IPS-11a (cell line): ENCODE results near the gene ABCA2.

Source experiments
- H3K4me3 ChIP-seq: one replicate; pipeline ENCODE4 v1.5.1; 2013; ENCODE audit warnings: low read depth, low read length, control low read depth

The ABCA2 gene

DNA sequence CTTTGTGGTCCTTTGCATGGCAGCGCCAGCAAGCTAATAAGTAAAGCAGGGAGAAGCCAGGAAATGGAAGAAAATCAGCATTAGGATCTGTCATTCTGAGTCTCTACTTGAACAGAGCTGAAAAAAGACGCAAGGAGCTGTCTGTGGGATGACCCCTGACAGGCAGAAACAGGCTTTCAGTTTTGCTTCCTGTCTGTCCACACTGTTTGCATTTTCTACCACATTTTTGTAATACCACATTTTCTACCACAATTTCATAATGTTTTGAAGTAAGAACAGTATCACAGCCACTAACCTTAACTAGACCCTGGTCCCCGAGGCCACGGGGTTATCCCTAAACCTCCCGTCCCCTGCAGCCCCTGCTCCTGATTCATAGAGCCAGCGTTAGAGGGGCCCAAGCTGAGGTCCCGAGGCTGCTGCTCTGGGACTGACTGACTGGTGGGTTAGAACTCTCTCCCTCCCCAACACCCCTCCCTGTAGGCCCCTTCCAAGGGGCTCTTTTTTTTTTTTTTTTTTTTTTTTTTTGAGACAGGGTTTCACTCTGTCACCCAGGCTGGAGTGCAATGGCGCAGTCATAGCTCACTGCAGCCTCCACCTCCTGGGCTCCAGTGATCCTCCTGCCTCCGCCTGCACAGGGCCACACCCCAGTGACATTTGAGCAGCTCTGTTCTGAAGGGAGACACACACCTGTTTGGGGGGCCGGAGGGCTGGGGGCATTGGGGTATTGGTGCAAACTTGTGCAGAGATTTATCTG is 27.7 kb downstream of the ABCA2 start:
- no peak overlapping the region for H3K4me3 ChIP-seq

DNA sequence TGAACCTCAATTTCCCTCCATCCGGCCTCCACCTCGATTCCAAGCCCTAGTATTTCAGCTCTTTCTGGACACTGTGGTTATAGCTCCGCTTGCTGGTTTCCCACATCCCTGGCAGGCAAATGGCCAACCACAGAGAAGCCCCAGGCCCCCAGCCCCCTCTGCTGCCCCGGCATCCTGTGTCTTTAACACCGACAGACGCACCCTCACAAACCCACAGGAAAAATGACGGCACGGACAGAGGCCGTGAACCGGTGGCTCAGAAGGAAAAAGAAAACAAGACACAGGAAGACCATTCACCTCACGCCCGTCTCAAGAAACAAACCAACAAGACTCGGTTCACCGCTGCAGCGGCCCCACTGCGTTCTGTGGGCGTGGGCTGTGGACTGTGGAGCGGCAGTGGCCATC is 30.2 kb downstream of the ABCA2 start:
- no peak overlapping the region for H3K4me3 ChIP-seq

DNA sequence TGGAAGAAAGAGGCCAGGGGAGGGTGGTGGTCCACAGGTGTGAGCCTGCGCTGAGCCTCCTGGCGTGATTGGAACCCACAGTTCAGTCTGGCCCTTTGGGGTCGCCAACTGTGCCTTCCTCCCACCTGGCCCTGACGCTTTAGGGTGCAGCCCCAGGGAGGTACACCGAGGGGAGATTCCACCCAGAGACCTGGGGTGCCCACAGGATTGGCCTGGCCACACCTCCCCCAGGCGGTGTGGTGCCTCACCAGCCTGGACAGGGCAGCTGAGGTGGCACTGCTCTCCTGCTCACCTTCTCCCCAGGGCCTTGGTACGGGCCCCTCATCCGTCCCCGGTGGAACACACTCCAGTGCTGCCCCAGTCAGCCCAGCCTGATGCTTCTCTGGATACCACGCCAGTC is 30.7 kb downstream of the ABCA2 start:
- no peak overlapping the region for H3K4me3 ChIP-seq

DNA sequence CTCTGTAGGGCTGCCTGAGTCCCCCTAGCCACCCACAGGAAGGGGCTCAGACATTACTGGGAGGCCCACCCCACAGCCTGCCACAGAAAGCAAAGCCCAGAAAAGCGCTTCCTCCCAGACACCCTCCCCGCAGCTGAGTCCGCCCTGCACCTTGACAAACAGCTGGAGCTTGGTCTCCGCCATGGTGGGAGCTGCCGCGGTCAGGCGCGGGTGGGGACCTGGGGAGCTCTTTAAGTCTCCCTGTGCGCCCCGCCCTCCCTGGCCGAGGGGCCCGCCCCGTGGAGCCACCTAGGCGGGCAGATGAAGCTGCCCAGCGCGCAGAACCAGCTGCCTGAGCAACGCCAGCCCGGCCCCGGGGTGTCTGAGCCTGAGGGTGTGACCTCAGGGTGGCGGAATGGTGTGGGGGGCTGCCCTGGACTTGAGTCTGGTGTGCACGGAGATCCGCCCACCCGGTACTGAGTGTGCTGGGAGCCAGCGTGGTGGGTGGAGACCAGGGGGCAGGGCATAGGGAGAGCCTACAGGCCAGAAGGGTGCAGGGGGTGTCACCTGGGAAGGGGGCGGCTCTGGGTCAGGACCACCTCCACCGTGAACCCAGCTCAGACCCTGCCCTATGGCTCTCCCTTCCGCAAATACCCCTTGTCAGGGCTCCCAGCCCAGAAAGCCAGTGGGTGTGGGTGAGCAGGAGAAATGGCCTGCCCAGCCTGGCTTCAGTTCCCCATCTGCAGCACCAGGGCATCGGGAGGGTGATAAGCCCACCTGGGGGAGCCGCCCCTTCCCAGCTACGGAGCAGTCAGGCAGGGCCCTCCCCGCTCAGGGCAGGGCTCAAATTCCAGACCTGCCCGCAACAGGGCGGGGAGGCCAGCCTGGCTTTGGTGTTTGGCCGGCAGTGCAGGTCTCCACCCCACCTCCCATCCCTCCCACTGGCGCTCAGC is 31.4 kb downstream of the ABCA2 start, which contains the start of gene CLIC3:
Gene CLIC3, minus strand, starts transcription at position 208 of the 932 bp plus-strand sequence. Its CDS starts 25 bp downstream, at position 183.
- H3K4me3 ChIP-seq: no peak within 1 kb of the TSS

DNA sequence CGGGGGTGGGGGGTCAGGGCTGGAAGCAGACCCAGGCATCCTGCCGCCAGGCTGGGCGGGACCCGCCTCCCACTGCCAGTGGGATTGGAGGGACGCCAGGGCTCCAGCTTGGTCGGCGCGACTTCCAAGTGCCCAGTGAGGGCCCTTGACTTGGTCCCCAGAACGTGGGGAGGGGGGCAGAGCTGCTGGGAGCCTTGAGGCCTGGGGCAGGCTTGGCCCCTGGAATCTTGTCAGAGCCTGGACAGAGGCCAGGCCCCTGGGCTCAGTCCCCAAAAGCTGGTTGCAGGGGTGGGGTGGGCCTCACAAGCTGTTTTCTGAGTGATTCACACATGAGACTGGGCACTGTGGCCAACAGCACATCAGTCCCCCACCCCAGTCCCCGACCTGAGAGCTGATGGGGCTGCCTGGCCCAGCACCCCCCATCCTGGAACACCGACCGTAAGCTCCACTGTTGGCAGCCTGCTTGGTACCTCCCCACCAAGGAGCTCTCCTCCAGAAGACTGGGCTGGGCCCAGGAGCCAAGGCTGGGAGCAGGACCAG is 32.2 kb downstream of the ABCA2 start:
- H3K4me3 ChIP-seq: no peak overlapping the region

DNA sequence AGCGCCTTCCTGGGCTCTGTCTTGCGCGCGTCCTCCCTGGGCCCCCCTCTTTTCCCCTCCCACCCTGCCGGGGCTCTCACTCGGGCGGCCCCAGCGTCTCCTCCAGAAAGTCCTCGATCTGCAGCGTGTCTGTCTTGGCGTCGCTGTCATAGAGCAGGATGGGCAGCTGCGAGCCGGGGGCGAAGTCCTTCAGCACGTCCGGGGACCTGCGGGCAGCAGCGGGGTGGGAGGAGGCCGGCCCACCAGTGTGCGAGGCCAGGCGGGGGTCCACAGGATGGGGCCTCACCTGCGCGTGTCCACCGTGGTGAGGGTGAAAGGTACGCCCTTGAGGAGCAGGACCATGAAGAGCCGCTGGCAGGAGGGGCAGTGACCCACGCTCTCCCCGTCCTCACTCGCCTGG is 32.7 kb downstream of the ABCA2 start:
- no peak overlapping the region for H3K4me3 ChIP-seq

DNA sequence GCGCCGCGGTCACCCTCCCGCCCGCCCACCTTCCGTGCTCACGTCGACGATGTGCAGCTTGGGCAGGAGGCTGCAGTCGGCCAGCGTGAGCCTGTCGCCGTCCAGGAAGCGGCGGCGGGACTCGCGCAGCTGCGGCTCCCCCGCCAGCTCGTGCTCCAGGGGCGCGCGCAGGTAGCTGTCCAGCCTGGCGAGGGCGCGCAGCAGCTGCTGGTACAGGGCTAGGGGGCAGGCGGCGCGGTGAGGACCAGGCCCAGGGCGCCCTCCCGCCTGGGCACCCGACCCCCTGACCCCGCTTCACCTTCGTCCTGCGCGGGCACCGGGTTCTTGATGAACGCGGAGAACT is 33.2 kb downstream of the ABCA2 start:
- no peak overlapping the region for H3K4me3 ChIP-seq

DNA sequence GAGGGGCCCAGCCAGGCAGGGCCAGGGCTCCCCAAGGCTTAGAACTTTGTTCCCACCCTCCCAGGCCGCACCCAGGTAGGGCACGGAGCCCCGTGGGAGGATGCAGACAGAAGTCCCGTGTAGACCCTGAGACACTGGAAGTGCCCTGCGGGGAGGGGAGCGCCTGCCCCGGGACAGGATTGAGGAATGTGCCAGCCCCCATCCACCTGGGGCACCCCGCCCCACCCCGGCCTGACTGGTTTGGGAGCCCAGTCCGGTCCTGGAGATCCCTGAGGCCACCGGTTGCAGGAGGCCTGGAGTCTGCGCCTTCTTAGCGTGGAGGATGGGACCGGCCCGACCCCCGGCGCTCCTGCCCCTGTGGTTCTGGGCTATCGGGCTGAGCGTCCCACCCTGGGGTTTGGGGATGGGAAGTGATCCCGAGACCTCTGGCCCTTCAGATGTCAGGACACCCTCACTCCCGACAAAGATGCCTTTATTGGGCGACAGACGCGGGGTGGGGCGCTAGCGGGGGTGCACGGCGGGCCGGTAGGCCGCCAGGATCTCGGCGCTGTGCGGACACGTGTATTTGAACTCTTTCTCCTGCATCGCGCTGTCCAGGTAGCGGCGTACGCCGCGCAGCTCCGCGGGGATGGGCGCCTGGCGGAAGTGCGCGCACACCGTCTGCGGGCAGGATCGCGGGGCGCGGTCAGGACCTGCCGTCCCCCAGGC is 33.7 kb downstream of the ABCA2 start:
- H3K4me3 ChIP-seq: no peak overlapping the region

DNA sequence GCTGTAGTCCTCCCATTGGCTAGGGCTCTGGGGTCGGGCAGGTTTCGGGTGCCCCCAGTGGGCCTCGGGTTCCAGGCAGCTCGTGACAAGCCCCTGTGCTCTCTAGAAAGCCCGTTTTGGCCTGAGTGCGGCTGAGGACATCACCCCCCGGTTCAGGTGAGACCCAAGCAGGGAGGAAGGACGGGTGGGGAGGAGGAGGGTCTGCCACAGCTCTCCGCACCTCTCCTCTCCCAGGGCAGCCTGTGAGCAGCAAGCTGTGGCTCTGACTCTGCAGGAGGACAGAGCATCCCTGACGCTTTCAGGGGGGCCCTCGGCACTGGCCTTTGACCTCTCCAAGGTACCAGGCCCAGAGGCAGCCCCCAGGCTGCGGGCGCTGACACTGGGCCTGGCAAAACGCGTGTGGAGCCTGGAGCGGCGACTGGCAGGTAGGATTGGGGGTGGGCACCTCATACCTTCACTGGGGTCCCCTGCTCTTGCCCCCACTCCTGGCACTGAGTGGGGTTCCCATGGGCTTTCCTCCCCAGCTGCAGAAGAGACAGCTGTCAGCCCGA is 35.1 kb downstream of the ABCA2 start:
- H3K4me3 ChIP-seq: peak overlapping the region; percentile 69

DNA sequence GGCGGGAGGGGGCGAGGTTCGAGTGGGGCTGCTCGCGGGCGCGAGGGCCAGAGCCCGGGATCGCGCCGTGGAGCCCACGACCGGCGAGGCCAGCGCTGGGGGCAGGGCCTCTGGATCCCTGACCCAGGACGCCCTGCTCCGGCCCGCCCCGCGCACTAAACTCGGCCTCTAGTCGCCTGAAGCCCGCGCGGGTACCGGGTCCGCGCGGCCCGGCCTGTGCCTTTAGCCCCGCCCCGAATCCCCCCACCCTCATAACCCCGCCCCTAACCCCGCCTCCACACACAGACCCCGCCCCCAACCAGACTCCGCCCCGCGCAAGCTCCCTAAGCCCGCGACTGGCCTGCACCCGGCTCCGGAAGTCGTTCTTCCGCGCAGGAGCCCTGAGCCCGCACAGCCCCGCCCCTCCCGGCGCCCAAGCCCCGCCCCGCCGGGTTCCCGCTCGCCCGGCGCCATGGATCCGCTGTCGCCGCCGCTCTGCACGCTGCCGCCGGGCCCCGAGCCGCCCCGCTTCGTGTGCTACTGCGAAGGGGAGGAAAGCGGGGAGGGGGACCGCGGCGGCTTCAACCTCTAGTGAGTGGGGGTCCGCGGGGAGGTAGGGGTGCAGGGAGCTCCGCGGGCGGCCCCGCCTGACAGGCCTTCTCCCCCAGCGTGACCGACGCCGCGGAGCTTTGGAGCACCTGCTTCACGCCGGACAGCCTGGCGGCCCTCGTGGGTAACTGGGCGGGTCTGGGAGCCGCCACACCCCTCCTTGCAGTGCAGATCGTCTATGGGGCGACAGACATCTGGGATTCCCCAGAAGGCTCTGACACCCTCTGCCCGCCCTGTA is 35.8 kb downstream of the ABCA2 start, which contains the start of gene PAXX:
Gene PAXX, plus strand, starts transcription at position 430 of the 826 bp plus-strand sequence. Its CDS starts 22 bp downstream, at position 452.
- H3K4me3 ChIP-seq: peak within 1 kb of the TSS; percentile 69

DNA sequence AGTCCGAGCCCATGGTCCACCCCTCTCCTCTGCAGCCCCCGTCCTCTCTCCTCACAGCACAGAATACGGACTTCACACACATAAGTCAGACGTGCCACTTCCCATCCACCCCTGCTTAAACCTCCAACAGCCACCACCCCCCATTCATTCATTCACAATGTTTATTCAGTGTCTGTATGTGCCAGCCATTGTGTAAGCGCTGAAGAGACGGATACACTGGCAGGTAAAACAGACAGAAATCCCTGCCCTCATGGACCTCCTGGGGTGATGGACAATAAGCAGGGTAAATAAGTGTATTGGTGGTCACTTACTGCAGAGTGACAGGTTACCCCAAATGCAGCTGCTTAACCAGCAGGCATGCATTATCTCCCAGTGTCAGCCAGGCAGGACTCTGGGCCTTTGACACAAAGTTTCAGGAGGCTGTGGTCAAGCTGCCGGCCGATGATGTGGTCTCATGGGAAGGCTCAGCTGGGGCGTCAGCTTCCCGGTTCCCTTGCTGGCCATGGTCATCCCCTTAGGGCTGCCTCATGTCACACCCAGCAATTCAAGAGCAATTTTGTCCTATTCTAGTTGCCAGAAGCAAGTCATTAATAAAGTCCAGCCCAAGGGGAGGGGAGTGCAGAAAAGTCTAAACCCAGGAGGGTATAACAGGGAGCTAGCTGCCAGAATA is 37.7 kb downstream of the ABCA2 start:
- no peak overlapping the region for H3K4me3 ChIP-seq

DNA sequence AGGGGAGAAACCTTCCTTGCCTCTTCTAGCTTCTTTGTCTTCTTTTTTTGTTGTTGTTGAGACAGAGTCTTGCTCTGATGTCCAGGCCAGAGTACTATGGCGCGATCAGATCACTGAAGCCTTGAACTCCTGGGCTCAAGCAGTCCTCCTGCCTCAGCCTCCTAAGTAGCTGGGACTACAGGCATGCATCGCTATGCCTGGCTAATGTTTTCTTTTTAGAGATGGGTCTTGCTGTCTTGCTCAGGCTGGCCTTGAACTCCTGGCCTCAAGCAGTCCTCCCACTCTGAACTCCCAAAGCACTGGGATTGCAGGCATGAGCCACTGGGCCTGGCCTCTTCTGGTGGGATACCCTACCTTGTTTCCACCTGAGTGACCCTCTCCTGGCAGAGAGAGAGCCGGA is 39.2 kb downstream of the ABCA2 start:
- H3K4me3 ChIP-seq: no peak overlapping the region

DNA sequence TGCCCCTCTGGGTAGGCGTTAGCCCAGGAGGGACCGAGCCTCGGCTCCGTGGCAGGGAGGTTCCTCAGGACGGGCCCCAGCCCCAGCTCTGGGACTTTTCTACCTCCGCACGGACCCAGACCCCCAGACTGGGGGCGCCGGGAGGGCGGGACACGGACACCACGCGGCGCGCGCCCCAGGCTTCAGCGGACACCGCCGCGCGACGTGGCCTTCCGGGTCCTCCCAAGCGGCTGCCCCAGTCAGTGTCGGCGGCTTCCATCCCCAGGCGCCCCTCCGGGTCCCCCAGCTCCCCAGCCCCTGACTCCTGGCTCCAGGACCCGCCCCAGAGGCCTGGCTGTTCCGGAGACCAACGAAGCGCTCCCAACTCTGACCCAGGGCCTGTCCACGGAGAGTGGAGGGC is 42.2 kb downstream of the ABCA2 start:
- no peak overlapping the region for H3K4me3 ChIP-seq

DNA sequence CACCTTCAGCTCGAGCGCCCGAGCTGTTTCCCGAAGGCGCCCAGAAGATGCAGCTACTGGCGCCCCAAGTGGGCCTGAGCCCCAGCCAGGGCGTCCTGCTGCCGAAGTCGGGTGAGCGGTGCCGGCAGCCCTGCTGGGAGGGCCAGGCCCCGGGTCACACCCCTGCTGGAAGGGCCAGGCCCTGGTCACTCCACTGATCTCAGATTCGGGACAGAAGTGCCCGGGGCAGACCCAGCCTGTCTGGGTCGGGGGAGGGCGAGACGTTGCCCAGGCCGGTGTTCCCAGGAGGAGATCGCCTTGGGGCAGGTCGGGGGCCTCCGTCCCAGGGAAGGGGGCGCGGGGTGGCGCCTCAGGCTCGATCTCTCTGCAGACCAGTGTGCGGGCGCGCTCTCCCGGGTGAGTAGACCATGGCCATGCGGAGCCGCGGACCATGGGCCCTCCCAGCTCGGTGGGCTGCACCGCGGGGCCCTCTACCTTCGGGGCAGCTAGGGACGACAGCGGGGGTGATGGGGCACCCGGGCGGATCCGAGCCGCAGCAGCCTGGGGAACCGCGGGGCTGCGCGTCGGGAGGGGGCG is 42.9 kb downstream of the ABCA2 start:
- H3K4me3 ChIP-seq: peak overlapping the region; percentile 24

DNA sequence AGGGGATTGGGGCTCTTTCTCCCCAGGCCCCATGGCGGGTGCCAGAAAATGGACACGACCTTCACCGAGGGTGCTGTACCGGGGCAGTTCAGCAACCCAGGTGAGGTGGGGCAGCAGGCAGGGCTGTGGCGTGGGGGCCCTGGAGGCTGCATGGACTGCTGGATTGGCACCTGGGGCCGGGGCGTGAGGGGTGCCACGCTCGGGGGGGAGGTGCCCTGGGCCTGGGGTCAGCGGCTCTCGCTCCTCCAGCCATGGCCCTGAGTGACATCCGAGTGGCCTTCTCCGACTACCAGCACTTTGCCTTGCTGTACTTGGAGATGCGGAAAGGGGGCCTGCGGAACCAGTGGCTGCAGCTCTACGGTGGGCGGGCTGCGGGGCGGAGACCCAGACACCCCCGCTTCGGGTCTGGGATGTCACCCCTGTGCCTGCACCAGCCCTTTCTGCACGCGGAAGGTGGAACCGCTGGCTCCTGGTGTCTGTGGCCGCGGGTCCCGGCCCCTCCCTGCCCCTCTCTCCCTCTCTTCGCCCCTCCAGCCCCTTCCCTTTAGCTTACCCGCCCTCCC is 43.5 kb downstream of the ABCA2 start:
- H3K4me3 ChIP-seq: no peak overlapping the region

DNA sequence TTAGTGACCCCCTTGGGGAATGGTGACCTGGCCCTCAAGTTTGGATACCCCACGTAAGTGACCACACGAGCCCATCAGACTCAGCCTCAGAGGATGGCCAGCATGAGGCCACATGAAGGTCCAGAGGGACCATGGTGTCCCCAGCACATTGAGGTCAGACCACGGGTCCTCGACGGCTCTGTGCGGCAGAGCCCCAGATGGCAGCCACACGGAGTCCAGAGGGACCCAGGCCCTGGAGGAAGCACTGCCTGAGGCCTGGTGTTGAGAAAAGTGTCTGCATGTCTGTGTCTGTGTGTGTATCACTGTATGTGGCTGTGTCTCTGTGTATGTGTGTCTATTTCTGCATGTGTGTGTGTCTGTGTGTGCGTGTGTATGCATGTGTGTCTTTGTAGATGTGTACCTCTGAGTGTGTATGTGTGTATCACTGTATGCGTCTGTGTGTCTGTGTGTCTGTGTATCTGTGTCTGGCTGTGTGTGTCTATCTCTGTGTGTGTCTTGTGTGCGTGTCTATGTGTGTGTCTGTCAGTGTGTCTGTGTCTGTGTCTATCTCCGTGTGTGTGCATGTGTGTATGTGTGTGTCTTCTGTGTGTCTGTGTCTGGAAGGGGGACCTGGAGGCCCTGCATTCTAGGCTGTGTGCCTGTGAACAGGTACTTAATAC is 44.3 kb downstream of the ABCA2 start:
- H3K4me3 ChIP-seq: no peak overlapping the region

DNA sequence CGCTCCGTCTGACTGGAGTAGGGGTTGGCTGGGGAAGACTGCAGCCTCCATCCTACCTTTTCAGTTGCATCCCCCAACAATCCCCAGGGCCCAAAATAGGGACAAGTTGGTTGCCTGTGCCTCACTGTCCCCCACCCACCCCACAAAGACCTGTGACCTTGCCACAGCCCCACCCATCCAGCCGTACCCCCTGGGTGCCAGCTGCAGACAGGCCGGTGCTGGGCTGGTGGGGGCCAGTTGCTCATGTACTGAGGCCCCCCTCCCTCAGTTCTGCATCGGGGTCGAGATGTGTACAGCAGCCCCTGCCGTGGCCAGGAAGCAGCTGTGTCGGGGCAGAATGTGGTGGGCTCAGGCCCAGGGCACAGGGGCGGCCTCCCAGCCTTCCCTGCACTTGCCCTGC is 44.9 kb downstream of the ABCA2 start:
- no peak overlapping the region for H3K4me3 ChIP-seq
